Measurements from ENCODE around the gene MAVS. TPM values are rescaled to one million over a fixed set of nuclear protein-coding genes. Genes with fewer than 3 reads are reported as not detected.
A peak's percentile ranks its signal among the peaks of the same experiment; 100 is the strongest.

MAVS gene
- total and polyA plus RNA-seq, 9 of the 15 experiments (the other 6 are each of a cell fraction or from before 2014, with no cell fraction given) = 1.6 to 22.0 (median 11.3) TPM

DNA sequence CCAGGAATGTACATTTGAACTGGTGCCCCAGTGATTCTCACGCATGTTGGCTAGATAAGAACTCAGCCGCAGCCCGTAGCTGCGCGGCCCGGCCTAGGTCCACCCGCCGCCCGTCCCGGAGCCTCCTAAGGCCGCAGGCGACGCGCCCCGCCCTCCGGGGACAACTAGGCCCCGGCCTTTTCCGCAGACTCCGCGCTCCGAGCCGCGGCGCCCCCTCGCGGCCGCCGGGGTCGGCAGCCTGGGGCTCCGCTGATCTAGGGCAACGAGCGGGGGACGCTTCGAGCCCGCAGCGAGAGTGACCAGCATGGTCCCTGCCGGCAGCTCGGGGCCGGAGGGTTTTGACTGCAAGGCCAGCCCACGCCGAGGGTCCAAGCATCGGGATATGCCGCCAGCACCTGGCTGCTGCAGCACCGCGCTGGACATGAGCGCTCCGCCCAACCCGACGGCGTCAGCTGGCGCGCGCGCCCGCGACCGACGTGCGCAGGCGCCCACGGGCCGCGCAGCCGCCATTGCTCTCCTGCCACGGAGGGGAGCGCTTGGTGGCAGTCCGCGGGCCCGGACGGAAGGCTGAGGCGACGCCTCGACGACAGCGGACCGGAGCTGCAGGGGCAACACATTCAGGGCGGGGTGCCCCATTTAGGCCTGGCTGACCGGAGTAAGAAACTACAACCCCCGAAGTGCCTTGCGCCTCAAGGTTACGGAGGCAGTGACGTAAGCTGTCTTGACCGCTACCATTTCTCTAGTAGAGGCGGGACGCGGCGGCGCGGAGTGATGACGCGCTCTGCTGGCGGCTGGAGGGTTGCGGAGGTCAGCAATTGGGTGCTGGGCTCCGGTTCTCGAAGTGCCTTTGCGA is 26.4 kb upstream of the MAVS start, which contains the start of gene AP5S1 (continued):
- TF ChIP-seq, protein P1, sequence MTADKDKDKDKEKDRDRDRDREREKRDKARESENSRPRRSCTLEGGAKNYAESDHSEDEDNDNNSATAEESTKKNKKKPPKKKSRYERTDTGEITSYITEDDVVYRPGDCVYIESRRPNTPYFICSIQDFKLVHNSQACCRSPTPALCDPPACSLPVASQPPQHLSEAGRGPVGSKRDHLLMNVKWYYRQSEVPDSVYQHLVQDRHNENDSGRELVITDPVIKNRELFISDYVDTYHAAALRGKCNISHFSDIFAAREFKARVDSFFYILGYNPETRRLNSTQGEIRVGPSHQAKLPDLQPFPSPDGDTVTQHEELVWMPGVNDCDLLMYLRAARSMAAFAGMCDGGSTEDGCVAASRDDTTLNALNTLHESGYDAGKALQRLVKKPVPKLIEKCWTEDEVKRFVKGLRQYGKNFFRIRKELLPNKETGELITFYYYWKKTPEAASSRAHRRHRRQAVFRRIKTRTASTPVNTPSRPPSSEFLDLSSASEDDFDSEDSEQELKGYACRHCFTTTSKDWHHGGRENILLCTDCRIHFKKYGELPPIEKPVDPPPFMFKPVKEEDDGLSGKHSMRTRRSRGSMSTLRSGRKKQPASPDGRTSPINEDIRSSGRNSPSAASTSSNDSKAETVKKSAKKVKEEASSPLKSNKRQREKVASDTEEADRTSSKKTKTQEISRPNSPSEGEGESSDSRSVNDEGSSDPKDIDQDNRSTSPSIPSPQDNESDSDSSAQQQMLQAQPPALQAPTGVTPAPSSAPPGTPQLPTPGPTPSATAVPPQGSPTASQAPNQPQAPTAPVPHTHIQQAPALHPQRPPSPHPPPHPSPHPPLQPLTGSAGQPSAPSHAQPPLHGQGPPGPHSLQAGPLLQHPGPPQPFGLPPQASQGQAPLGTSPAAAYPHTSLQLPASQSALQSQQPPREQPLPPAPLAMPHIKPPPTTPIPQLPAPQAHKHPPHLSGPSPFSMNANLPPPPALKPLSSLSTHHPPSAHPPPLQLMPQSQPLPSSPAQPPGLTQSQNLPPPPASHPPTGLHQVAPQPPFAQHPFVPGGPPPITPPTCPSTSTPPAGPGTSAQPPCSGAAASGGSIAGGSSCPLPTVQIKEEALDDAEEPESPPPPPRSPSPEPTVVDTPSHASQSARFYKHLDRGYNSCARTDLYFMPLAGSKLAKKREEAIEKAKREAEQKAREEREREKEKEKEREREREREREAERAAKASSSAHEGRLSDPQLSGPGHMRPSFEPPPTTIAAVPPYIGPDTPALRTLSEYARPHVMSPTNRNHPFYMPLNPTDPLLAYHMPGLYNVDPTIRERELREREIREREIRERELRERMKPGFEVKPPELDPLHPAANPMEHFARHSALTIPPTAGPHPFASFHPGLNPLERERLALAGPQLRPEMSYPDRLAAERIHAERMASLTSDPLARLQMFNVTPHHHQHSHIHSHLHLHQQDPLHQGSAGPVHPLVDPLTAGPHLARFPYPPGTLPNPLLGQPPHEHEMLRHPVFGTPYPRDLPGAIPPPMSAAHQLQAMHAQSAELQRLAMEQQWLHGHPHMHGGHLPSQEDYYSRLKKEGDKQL (CRISPR knock-in tag; IDR thresholded peaks at IDR 0.05; ENCODE audit: borderline replicate concordance) = no peak
- TF ChIP-seq, protein P2, sequence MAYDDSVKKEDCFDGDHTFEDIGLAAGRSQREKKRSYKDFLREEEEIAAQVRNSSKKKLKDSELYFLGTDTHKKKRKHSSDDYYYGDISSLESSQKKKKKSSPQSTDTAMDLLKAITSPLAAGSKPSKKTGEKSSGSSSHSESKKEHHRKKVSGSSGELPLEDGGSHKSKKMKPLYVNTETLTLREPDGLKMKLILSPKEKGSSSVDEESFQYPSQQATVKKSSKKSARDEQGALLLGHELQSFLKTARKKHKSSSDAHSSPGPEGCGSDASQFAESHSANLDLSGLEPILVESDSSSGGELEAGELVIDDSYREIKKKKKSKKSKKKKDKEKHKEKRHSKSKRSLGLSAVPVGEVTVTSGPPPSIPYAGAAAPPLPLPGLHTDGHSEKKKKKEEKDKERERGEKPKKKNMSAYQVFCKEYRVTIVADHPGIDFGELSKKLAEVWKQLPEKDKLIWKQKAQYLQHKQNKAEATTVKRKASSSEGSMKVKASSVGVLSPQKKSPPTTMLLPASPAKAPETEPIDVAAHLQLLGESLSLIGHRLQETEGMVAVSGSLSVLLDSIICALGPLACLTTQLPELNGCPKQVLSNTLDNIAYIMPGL (CRISPR knock-in tag; IDR thresholded peaks at IDR 0.05) = peak; percentile 81; the same call in 1 of the 2 replicates
- TF ChIP-seq GABPB2 (CRISPR knock-in tag; conservative IDR thresholded peaks at IDR 0.05) (no peak), TARDBP (IDR thresholded peaks at IDR 0.05) (no peak), MEF2D (tag; conservative IDR thresholded peaks at IDR 0.05; ENCODE audit: low read depth) (no peak), TEAD1 (CRISPR knock-in tag; IDR thresholded peaks at IDR 0.05) (peak in 1 of 2 experiments; percentile 73; a peak in 1 of 4 replicates), IFI16 (CRISPR knock-in tag; IDR thresholded peaks at IDR 0.05) (no peak), BCL6 (CRISPR knock-in tag; IDR thresholded peaks at IDR 0.05) (no peak), SETDB1 (IDR thresholded peaks at IDR 0.05; ENCODE audit: low read length) (no peak), ASH1L (IDR thresholded peaks at IDR 0.05; ENCODE audit: borderline replicate concordance, low read depth, partially characterized antibody) (no peak)
- TF ChIP-seq, protein P3, sequence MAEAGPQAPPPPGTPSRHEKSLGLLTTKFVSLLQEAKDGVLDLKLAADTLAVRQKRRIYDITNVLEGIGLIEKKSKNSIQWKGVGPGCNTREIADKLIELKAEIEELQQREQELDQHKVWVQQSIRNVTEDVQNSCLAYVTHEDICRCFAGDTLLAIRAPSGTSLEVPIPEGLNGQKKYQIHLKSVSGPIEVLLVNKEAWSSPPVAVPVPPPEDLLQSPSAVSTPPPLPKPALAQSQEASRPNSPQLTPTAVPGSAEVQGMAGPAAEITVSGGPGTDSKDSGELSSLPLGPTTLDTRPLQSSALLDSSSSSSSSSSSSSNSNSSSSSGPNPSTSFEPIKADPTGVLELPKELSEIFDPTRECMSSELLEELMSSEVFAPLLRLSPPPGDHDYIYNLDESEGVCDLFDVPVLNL (CRISPR knock-in tag; IDR thresholded peaks at IDR 0.05; ENCODE audit: low read depth) = peak; percentile 75; the same call in 1 of the 2 replicates
- TF ChIP-seq, protein P4, sequence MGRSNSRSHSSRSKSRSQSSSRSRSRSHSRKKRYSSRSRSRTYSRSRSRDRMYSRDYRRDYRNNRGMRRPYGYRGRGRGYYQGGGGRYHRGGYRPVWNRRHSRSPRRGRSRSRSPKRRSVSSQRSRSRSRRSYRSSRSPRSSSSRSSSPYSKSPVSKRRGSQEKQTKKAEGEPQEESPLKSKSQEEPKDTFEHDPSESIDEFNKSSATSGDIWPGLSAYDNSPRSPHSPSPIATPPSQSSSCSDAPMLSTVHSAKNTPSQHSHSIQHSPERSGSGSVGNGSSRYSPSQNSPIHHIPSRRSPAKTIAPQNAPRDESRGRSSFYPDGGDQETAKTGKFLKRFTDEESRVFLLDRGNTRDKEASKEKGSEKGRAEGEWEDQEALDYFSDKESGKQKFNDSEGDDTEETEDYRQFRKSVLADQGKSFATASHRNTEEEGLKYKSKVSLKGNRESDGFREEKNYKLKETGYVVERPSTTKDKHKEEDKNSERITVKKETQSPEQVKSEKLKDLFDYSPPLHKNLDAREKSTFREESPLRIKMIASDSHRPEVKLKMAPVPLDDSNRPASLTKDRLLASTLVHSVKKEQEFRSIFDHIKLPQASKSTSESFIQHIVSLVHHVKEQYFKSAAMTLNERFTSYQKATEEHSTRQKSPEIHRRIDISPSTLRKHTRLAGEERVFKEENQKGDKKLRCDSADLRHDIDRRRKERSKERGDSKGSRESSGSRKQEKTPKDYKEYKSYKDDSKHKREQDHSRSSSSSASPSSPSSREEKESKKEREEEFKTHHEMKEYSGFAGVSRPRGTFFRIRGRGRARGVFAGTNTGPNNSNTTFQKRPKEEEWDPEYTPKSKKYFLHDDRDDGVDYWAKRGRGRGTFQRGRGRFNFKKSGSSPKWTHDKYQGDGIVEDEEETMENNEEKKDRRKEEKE (IDR thresholded peaks at IDR 0.05; ENCODE audit: borderline replicate concordance in 1 of 2, control insufficient read depth in 1 of 2, low read depth in 2 of 2, low read length in 1 of 2) = no peak
- TF ChIP-seq, protein P5, sequence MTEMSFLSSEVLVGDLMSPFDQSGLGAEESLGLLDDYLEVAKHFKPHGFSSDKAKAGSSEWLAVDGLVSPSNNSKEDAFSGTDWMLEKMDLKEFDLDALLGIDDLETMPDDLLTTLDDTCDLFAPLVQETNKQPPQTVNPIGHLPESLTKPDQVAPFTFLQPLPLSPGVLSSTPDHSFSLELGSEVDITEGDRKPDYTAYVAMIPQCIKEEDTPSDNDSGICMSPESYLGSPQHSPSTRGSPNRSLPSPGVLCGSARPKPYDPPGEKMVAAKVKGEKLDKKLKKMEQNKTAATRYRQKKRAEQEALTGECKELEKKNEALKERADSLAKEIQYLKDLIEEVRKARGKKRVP (CRISPR knock-in tag; IDR thresholded peaks at IDR 0.05) = no peak
